GM23248 (cell line): ENCODE data around the gene TUBB. TPM values are rescaled to one million over a fixed set of nuclear protein-coding genes. Genes with fewer than 3 reads are reported as not detected.
A peak's percentile ranks its signal among the peaks of the same experiment; 100 is the strongest.

Source experiments
- DNase-seq: peaks from one replicate; pipeline ENCODE4 v3.0.0-alpha.2; 2015
- H2AFZ ChIP-seq: fragments of 200-600 bp; sonication (generic); 2 replicates; pipeline ENCODE4 v1.6.1; 2016; ENCODE audit warnings: antibody characterized with exemption
- H3F3A ChIP-seq: fragments of 200-600 bp; sonication (generic); 2 replicates; pipeline ENCODE4 v1.6.1; 2016; ENCODE audit warnings: mild to moderate bottlenecking, antibody characterized with exemption, mixed run types; ENCODE audit not compliant: insufficient read depth
- H3K27ac ChIP-seq: fragments of 200-600 bp; sonication (generic); 2 replicates; pipeline ENCODE4 v1.5.1; 2016; ENCODE audit warnings: mild to moderate bottlenecking
- H3K27me3 ChIP-seq: fragments of 200-600 bp; sonication (generic); replicated peaks from 2 replicates; pipeline ENCODE4 v1.6.1; 2016; ENCODE audit warnings: mild to moderate bottlenecking; ENCODE audit not compliant: insufficient read depth
- H3K36me3 ChIP-seq: fragments of 200-600 bp; sonication (generic); 2 replicates; pipeline ENCODE4 v1.6.1; 2016; ENCODE audit warnings: low read depth, mild to moderate bottlenecking
- H3K4me1 ChIP-seq: fragments of 200-600 bp; sonication (generic); 2 replicates; pipeline ENCODE4 v1.6.1; 2016; ENCODE audit warnings: mild to moderate bottlenecking; ENCODE audit not compliant: insufficient read depth
- H3K4me2 ChIP-seq: fragments of 200-600 bp; sonication (generic); one replicate; pipeline ENCODE4 v1.6.1; 2016; ENCODE audit warnings: mild to moderate bottlenecking; ENCODE audit not compliant: unreplicated experiment
- H3K4me3 ChIP-seq: fragments of 200-600 bp; sonication (generic); 2 replicates; pipeline ENCODE4 v1.5.1; 2016; ENCODE audit warnings: mild to moderate bottlenecking
- H3K79me2 ChIP-seq: fragments of 200-600 bp; sonication (generic); 2 replicates; pipeline ENCODE4 v1.6.1; 2016; ENCODE audit warnings: mild to moderate bottlenecking; ENCODE audit not compliant: insufficient read depth
- H3K9ac ChIP-seq: fragments of 200-600 bp; sonication (generic); 2 replicates; pipeline ENCODE4 v1.6.1; 2016; ENCODE audit warnings: mild to moderate bottlenecking
- H3K9me2 ChIP-seq: fragments of 200-600 bp; sonication (generic); 2 replicates; pipeline ENCODE4 v1.6.1; 2016; ENCODE audit warnings: mixed run types, mild to moderate bottlenecking, moderate library complexity; ENCODE audit not compliant: insufficient read depth
- H3K9me3 ChIP-seq: fragments of 200-600 bp; sonication (generic); one replicate; pipeline ENCODE4 v1.6.1; 2017; ENCODE audit warnings: low read depth
- H4K20me1 ChIP-seq: fragments of 200-600 bp; sonication (generic); 2 replicates; pipeline ENCODE4 v1.6.0; 2016; ENCODE audit not compliant: insufficient read depth
- EZH2 ChIP-seq: fragments of 200-600 bp; sonication (generic); IDR thresholded peaks from 2 replicates; pipeline ENCODE4 v1.6.1; 2018; ENCODE audit warnings: antibody characterized with exemption, mild to moderate bottlenecking; ENCODE audit not compliant: insufficient read depth, poor library complexity, severe bottlenecking
- EZH2phosphoT487 ChIP-seq: fragments of 200-600 bp; sonication (generic); IDR thresholded peaks from 2 replicates; pipeline ENCODE4 v1.6.1; 2018; ENCODE audit warnings: antibody characterized with exemption, moderate library complexity, mild to moderate bottlenecking, low read depth; ENCODE audit not compliant: insufficient read depth
- WGBS, 2 experiments: methylation state at CpG; one replicate each; pipeline ENCODE4 v1.1.6; 2015 to 2017; ENCODE audit warnings: low lambda C conversion rate in 2 of 2, low coverage in 1 of 2; ENCODE audit errors: missing lambda C conversion rate in 2 of 2; 5-methylcytosine and 5-hydroxymethylcytosine counted together
- in situ Hi-C: fragments of 300-500 bp; cut with MboI; formaldehyde crosslinking; loops from 2 replicates; pipeline ENCODE4 v1.15.0; 2020
- polyA plus RNA-seq: library from polyadenylated mRNA; unstranded; fragments of >200 nt; fragmentation: Nextera tagmentation; extraction: Ambion mirVana; gene quantifications from 2 replicates; pipeline ENCODE4 v1.2.1, GENCODE V29; 2016
- total RNA-seq: library from RNA; depleted of rRNA; stranded (reverse); fragments of >200 nt; shearing (Covaris generic); gene quantifications from 2 replicates; pipeline ENCODE4 v1.2.3, GENCODE V29; 2014

Gene TUBB
- total and polyA plus RNA-seq, 2 experiments from 2014 or later: 491 to 565 TPM

GRCh38 chr6:30676660-30677285, 43.4 kb upstream of the TUBB start:
- Histone ChIP-seq H4K20me1 (no peaks in the 10 kb centered on the region), H3K9me3 (no peaks in the 10 kb centered on the region), H3K36me3 (peaks cover 29% of the 10 kb centered on the region), H2AFZ (no peak overlapping the region), H3F3A (peaks cover 59% of the 10 kb centered on the region), H3K9ac (no peak overlapping the region), H3K4me3 (no peak overlapping the region), H3K27ac (no peak overlapping the region), H3K9me2 (no peaks in the 10 kb centered on the region), H3K27me3 (no peaks in the 10 kb centered on the region), H3K79me2 (peaks cover 66% of the 10 kb centered on the region), H3K4me1 (peaks cover 21% of the 10 kb centered on the region), H3K4me2 (no peak overlapping the region)
- TF ChIP-seq EZH2phosphoT487: no peak
- no peak for TF ChIP-seq EZH2
- in situ Hi-C loops: no loop called here
- 67 to 71% methylated on average over 10 of the region's 10 CpGs for WGBS, 2 experiments
- DNase-seq: no peak

- in situ Hi-C loops: no loop called here
- peak; percentile 80 for DNase-seq
- H3K4me3 ChIP-seq: peak overlapping the region; percentile 100
Measured at GRCh38 chr6:30678964-30679726, 41.0 kb upstream of the TUBB start.

DNA sequence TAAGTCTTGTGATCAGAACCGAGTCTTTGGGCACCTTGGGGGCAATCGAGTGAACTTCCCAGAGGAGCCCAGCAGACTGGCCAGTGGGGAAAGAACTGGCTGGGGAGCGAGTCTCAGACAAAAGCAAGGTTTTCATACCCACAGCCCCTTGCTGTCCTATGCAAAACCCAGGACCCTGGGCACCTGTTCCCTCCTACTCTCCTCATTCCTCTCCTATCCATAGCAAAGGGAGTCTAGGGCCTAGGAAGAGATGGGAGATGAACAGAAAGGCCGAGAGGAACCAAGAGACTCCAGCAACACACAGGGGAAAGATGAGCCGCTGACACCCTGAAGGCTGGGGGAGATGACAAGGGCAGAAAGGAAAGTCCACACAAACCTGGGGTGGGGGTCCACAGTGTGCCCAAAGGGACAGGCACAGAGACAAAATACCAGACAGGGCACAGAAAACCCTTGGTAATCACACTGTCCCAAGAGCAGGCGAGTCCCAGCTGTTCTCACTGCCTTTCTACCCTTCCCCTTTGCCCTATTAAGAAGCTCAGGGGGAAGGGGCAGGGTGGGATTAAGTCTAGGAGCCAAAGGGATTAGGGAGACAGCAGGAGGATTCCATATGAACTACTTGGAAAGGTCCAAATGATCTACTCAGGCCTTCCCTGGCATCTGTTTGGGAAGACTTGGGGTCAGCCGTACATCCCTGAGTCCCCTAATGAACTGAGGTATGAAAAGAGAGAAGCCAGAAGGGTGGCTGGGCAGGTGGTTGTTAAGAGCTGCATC, 40.2 kb upstream of the TUBB start:
- peak overlapping the region; percentile 42 for H3K4me2 ChIP-seq
- WGBS, 2 experiments: 68 to 74% methylated on average over 7 of the region's 7 CpGs
- H4K20me1 ChIP-seq: no peaks in the 10 kb centered on the region
- peaks cover 62% of the 10 kb centered on the region for H3F3A ChIP-seq
- in situ Hi-C loops: no loop called here
- H3K79me2 ChIP-seq: peaks cover 89% of the 10 kb centered on the region
- DNase-seq: no peak
- H3K27me3 ChIP-seq: no peaks in the 10 kb centered on the region
- peak overlapping the region; percentile 100 for H3K9ac ChIP-seq
- H3K9me2 ChIP-seq: no peaks in the 10 kb centered on the region
- TF ChIP-seq EZH2phosphoT487: no peak
- no peak for TF ChIP-seq EZH2
- H3K4me1 ChIP-seq: peaks cover 20% of the 10 kb centered on the region
- H3K36me3 ChIP-seq: peaks cover 33% of the 10 kb centered on the region
- H3K27ac ChIP-seq: peak overlapping the region; percentile 1; the same call in 1 of the 2 replicates
- no peaks in the 10 kb centered on the region for H3K9me3 ChIP-seq
- peak overlapping the region; percentile 100 for H3K4me3 ChIP-seq
- H2AFZ ChIP-seq: no peak overlapping the region

More at GRCh38 chr6:30678964-30679726, 41.0 kb upstream of the TUBB start:
- no peaks in the 10 kb centered on the region for H4K20me1 ChIP-seq
- H3F3A ChIP-seq: peaks cover 67% of the 10 kb centered on the region
- no peaks in the 10 kb centered on the region for H3K27me3 ChIP-seq
- peak overlapping the region; percentile 100 for H3K9ac ChIP-seq
- no peaks in the 10 kb centered on the region for H3K9me2 ChIP-seq
- H3K27ac ChIP-seq: peak overlapping the region; percentile 1; the same call in 1 of the 2 replicates
- H3K36me3 ChIP-seq: peaks cover 33% of the 10 kb centered on the region
- peaks cover 20% of the 10 kb centered on the region for H3K4me1 ChIP-seq
- TF ChIP-seq EZH2phosphoT487 (no peak), EZH2 (no peak)
- H3K4me2 ChIP-seq: peak overlapping the region; percentile 56
- no peak overlapping the region for H2AFZ ChIP-seq
- peaks cover 81% of the 10 kb centered on the region for H3K79me2 ChIP-seq
- no peaks in the 10 kb centered on the region for H3K9me3 ChIP-seq
- WGBS, 2 experiments: 14 to 18% methylated on average over 24 to 31 of the region's 31 CpGs

DNA sequence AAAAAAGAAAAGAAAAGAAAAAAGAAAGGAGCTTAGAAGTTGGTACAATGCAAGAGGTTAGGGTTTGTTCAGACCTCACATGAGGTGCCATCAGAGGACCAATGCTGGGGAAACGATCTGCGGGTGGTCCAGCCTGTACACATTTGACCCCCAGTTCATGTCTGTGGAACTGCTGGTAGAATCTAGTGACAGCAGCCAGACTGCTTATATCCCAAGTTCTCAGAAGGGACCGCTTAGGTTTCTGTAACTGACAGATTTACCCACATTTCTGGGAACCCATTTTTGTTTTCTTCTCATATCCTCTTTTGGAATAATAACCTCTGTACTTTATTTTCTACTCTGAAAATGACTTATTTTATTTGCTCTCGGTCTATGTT, 38.4 kb upstream of the TUBB start:
- 48% methylated on average over 4 of the region's 4 CpGs for WGBS, 2 experiments
- Histone ChIP-seq H3K9me3 (no peaks in the 10 kb centered on the region), H3K79me2 (peaks cover 99% of the 10 kb centered on the region), H3K27me3 (no peaks in the 10 kb centered on the region), H3K36me3 (peaks cover 29% of the 10 kb centered on the region), H2AFZ (no peak overlapping the region), H3F3A (peaks cover 57% of the 10 kb centered on the region), H4K20me1 (no peaks in the 10 kb centered on the region), H3K4me1 (peaks cover 20% of the 10 kb centered on the region), H3K4me2 (peak overlapping the region; percentile 100), H3K9me2 (no peaks in the 10 kb centered on the region), H3K4me3 (peak overlapping the region; percentile 100), H3K27ac (peak overlapping the region; percentile 100), H3K9ac (peak overlapping the region; percentile 100)
- in situ Hi-C loops: no loop called here
- no peak for TF ChIP-seq EZH2phosphoT487
- TF ChIP-seq EZH2: no peak
- no peak for DNase-seq
